Activated CD4-positive, alpha-beta T cell treated with anti-CD3 and anti-CD28 coated beads, Interleukin-2, amount 50 U/mL, for 16 hours (primary cell): ENCODE measurements around the gene SND1.

Experiments
- DNase-seq: peaks from one replicate; pipeline ENCODE4 v3.0.0-alpha.2; 2020

SND1 gene

GRCh38 chr7:127770885-127771284 lies 118.9 kb downstream of the SND1 start:
- DNase-seq = no peak

DNA sequence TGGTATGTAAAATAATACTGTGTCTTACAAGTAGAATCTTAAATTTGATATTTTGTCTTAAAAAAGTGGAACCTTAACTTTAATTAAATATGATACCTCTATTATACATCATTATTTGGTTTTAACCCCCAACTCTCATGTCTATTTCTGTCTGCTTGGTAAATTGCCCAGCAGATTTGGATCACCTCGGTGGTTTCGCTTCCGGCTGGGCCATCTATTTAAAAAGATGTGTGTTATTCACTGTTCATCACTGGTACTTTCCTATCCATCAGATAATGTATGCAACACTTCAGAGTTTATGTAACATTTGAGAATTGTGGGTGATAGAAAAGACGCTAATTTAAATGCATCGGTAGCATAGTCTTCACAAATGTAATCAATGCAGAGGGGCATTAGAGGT lies 119.7 kb downstream of the SND1 start:
- no peak for DNase-seq

GRCh38 chr7:127776776-127777386 lies 124.9 kb downstream of the SND1 start:
- DNase-seq = no peak

DNA sequence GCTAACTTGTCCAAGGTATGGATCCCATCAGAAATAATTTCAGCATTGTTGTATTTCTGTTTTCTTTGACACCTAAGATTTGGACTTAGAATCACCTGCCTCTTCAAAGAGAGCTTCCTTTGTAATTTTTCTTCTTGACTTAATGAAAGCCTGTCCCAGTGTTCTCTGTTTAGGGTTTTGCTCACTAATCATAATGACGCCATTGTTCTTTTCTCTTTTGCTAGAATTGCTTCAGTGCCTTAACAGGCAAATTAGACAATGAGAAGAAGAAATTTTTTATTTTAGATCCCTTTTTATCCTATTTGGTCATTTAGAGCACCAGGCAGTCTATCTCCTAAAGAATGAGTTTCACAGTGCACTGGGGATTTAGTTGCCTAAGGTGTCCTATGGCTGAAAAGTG lies 128.5 kb downstream of the SND1 start:
- DNase-seq = no peak

DNA sequence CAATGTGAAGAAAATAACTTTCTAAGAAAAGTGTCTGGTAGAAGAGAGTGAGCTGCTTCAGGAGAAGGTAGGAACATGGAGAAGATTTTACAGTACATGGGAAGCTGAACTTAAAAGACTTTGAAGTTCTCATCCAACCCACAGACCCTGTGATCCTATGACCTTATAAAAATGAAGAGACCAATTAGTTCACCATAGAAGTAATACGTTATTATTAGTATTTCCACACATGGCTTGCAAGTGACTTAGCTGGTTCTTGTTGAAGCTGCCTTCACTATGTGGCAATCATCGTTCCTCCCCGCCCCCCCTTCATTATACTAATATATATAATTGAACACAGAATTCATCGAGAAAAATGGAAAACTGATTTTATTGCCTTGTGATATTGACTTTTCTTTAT lies 129.1 kb downstream of the SND1 start:
- DNase-seq = no peak

GRCh38 chr7:127782075-127782474 lies 130.1 kb downstream of the SND1 start:
- DNase-seq = no peak

- no peak for DNase-seq
Measured at GRCh38 chr7:127782654-127783559, 130.9 kb downstream of the SND1 start.

DNA sequence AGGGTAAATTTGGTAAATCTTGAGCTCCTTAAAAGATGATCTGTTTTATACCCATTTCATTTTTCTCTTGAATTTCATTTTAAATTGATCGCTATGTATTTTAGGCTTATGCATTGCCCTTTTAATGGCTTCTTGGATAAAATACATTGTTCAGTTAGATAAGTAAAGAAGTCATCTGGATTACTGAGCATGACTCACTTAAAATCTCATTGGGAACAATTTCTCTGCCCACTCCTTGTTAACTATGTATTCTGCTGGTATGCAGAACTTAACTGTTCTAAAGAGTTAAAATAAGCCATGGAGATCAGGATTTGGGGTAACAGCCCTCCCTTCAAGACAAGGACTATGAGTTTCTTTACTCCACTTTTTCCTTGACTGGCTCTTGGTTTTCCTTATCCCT lies 134.2 kb downstream of the SND1 start:
- no peak for DNase-seq

GRCh38 chr7:127789031-127789430 lies 137.0 kb downstream of the SND1 start:
- no peak for DNase-seq

DNA sequence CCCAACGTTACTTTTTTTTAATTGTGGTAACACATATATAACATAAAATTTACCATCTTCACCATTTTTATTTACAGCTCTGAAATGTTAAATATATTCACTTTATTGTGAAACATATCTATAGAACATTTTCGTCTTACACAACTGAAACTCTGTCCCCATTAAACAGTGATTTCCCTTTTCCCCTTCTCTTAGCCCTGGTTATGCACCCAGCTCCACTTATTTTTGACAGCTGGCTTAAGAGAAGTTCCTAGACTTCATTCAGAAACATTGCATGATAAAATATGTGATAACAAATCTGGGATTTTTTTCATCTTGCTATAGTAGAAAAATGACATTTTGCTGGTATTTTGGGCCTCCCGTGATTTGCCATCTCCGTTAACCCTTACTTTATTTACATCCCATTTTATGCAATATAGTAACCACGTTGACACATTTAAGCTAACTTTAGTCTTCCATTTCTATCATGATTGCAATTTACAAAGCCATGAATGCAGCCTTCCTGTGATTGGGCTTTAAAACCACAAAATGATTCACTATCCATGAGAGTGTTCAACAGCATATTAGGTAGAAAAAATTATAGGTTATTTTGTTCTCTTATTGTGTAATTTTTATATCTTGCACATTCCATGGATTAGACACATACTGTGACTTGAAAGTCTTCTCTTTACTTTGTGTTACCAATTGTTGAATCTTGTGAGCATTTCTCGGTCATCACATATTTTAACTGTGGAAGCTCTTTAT lies 139.6 kb downstream of the SND1 start:
- no peak for DNase-seq

DNA sequence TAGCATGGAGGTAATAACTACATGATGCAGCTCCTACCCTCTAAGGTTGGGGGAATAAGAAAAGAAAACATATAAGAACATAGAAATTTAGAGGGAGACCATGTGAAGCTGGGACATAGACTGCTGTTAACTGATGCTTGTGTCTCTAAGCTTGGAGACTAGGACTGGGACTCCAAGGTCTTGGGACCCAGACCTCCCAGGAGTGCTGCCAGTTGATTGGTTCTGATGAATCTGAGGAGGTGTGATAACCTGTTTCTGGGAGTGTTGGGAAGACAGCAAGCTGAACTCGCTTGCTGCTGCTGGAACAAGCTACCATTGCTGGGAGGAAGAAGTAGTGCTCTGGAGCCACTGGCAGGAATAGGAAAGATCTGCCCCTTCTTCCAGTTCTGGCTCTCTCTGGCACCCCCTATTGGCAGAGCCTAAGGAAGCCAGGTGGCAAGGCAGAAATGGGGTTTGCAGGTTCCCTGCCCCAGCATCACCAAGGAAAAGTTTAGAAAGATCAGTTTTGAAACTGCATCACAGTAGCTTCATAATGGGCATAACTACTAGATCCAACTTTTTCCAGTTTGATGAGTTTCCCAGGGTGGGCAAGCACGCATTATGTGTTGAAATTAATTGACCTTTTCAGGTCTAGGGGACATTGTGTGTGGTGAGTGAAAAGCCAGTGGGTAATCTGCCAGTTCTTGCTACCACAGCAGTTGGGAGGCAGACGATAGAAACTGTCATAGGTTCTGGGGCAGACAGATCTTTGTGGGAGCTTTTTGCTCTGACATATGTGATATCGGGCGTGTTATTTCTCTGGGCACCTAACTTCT lies 140.7 kb downstream of the SND1 start:
- peak; percentile 49 for DNase-seq

DNA sequence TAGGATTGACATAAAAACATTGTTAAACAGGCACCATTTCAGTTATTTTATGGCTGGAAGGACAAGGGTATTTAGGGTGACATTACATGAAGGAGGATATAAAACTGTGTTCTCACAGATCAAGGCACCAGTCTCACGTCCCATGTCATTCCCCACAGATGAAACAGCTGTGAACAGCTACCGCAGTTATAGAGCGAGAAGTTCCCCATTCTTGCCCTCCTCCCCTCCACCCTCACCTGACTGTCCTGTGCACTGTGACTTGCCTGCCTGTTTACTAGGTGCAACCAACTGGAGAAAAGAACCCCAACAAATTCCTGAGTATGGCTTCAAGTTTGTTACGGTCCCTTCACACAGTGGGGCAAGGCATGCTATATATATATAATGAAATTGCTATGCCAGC lies 141.6 kb downstream of the SND1 start:
- no peak for DNase-seq

DNA sequence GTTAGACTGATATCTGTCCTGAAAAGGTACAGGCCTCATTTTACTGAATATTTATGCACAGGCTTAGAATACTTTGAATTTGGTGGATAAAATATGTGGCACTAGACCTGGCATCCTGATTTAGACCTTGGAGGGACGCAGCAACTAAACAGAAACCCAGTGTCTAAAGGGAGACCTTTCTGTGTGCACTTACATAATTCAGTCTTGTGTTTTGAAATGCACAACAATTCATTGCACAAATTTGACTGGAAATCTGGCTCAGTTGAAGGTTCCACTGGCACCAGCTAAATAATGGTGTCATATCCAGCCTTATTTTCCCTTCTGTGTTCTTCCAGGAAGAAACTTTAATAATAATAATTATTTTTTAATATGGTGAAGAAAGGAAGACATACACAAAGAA lies 142.1 kb downstream of the SND1 start:
- DNase-seq = no peak

DNA sequence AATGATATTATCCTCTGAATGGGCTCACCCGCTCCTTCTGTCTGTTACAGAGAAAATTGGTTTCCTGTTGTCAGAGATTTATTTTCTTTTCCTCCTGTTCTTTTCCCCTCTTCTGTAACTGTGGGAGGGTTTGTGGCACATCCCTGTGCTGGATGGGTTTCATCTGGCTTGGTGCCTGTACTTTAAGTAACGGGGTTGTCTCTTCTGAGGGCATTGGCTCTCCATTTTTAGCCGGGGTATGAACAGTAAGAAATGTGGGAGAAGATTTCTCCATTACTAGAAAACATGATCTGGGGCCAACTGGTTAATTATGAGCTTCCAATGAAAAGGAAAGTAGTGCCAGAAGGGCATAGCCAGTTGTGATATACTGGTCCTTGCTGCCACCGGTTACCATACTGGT lies 142.6 kb downstream of the SND1 start:
- DNase-seq = no peak

DNA sequence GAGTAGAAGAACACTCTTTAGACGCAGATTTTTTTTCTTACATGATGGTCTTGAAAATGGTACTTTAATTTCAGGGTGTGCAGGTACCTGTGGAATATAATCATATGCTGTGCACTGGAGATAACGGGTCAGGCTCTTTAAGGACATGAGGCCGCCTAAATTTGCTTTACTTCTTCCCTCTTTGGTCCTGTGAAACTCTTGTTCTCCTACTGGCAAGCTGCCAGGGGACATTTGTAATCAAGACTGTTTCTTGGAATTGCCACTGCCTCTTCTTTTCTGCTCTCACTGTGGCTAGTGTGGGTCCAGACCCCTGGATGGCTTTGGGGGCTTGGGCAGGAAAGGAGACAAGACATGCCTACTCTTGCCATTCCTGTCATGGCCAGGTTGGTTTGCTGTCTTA lies 146.0 kb downstream of the SND1 start:
- no peak for DNase-seq

- no peak for DNase-seq
Measured at GRCh38 chr7:127798769-127799372, 146.9 kb downstream of the SND1 start.

DNA sequence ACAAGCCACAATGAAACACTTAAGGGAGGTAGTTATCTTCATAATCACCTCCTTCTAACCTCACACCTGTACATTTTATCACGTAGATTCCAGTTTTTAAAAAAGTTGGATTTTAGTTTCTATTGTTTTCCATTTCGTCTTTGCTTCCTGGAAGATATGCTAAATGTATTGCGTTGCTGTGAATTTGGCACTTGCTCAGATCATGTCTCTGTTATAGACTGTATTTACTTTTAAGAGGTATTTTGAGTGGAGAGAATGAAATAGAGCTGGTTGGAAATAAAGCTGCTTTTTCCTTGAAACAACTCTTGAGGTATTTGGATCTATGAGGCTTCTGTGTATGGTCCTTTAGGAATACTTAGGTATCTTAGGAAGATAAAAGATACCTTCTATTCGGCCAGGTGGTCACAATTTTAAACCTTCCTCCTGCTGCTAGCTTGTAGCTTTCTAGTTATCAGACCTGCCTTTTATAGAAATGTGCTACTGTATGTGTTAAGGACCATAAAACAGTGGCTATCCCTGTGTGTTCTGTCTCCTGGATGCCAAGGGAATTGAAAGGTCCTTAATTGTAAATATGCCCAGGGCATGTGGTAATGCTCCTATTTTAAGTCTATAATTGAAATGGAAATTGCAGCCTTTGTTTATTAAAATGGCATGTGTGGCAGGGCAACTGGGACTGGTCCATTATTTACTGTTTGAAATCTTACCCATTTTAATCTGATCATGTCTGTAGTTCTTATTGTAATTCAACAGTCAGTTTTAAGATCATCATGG lies 147.7 kb downstream of the SND1 start:
- no peak for DNase-seq

DNA sequence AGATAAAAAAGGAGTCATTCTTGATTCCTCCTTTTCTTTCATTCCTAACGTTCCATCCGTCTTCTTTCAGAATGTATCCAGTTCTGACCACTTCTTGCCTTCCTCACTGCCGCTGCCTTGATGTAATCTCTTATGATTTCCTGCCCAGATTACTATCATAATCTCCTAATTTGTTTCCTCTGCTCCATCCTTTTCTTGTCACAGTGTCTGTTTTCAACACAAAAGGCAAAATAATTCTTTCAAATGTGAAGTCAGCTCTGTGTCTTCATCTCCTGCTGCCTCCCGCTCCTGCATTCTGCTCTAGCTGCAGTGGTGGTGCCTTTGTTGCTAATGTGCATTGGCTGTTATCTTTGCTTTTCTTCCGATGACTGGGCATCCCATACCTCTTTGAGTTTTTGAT lies 150.9 kb downstream of the SND1 start:
- DNase-seq = no peak

DNA sequence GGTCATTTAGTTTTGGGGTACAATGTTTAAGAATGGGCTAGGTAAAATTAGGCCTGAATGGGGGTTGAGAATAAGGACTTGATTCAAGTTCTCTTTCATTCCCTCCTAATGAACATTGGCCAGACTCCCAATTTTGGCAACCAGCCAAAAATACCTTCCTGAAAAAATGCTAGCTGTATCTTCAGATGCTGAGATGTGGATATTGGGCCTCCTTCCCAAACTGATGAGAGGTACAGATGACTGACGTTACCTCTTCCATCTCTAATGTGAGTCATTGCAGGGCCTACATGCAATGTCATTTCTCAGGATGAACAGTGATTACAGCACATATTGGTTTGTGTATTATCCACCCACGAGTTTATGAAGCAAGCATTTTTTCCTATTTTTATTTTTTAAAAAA lies 151.6 kb downstream of the SND1 start:
- no peak for DNase-seq

DNA sequence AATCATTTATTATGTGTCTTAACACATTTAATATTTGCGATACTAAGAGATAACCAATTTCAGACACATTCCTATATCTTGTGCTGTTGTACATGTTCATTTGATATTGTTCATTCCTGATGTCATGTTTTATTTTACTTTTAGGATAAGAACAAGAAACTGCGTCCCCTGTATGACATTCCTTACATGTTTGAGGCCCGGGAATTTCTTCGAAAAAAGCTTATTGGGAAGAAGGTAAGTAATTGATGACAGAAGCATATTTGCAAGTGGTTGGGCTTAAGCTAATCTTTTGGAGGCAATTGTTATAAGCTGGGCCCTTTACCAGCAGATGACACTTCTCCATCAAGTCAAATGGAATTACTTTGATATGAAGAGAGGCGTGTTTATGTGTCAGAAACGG lies 155.3 kb downstream of the SND1 start:
- no peak for DNase-seq

GRCh38 chr7:127807829-127808228 lies 155.8 kb downstream of the SND1 start:
- DNase-seq = no peak

- DNase-seq = no peak
Measured at GRCh38 chr7:127809261-127809702, 157.3 kb downstream of the SND1 start.
